OCI-LY3 (cell line): ENCODE results near the gene KRTAP5-5.

Experiments used
- H2AFZ ChIP-seq: fragments of 200-600, 300-600 bp; shearing (Covaris generic); 2 replicates; pipeline ENCODE4 v1.6.0; 2014; ENCODE audit warnings: antibody characterized with exemption, low read depth, low read length
- H3K27ac ChIP-seq: fragments of 200-600, 300-600 bp; sonication (generic); 2 replicates; pipeline ENCODE4 v1.5.1; 2014; ENCODE audit warnings: mild to moderate bottlenecking, low read length, moderate library complexity, mixed read lengths
- H3K27me3 ChIP-seq: fragments of 200-600, 300-600 bp; sonication (generic); 2 replicates; pipeline ENCODE4 v1.6.1; 2014; ENCODE audit warnings: low read depth, low read length, mixed read lengths
- H3K36me3 ChIP-seq: fragments of 200-600, 300-600 bp; sonication (generic); replicated peaks from 2 replicates; pipeline ENCODE3; 2014; ENCODE audit warnings: low read depth, low read length, mixed read lengths
- H3K4me1 ChIP-seq: fragments of 300-600, 200-600 bp; sonication (generic); 2 replicates; pipeline ENCODE4 v1.6.1; 2014; ENCODE audit warnings: low read length, mixed read lengths
- H3K4me2 ChIP-seq: fragments of 200-600, 300-600 bp; sonication (generic); 2 replicates; pipeline ENCODE4 v1.6.1; 2014; ENCODE audit warnings: low read length, mixed read lengths
- H3K4me3 ChIP-seq: fragments of 300-600, 200-600 bp; sonication (generic); 2 replicates; pipeline ENCODE4 v1.5.1; 2014; ENCODE audit warnings: antibody characterized with exemption, mild to moderate bottlenecking, low read length, moderate library complexity
- H3K79me2 ChIP-seq: fragments of 300-600, 200-600 bp; shearing (Covaris generic); 2 replicates; pipeline ENCODE4 v1.6.1; 2014; ENCODE audit warnings: mild to moderate bottlenecking, low read length, mixed read lengths
- H3K9ac ChIP-seq: fragments of 300-600, 200-600 bp; shearing (Covaris generic); 2 replicates; pipeline ENCODE4 v1.6.0; 2014; ENCODE audit warnings: mild to moderate bottlenecking, low read length, moderate library complexity
- H3K9me3 ChIP-seq: fragments of 200-600, 300-600 bp; shearing (Covaris generic); 2 replicates; pipeline ENCODE4 v1.6.1; 2014; ENCODE audit warnings: low read length, mixed read lengths; ENCODE audit not compliant: insufficient read depth
- H4K20me1 ChIP-seq: fragments of 200-600, 300-600 bp; sonication (generic); 2 replicates; pipeline ENCODE4 v1.6.1; 2016; ENCODE audit warnings: low read length, mixed read lengths; ENCODE audit not compliant: insufficient read depth
- CTCF ChIP-seq: fragments of 200-600, 300-600 bp; sonication (generic); IDR thresholded peaks from 2 replicates; pipeline ENCODE4 v1.5.1; 2014; ENCODE audit warnings: antibody characterized with exemption, low read length, low read depth
- EZH2phosphoT487 ChIP-seq: fragments of 200-600 bp; shearing (Covaris generic); IDR thresholded peaks from 2 replicates; pipeline ENCODE4 v1.6.1; 2018; ENCODE audit warnings: antibody characterized with exemption, mixed run types, low read depth

The KRTAP5-5 gene

GRCh38 chr11:1623716-1624115 lies 5.9 kb upstream of the KRTAP5-5 start:
- TF ChIP-seq EZH2phosphoT487 (no peak), CTCF (no peak)
- no peak overlapping the region for H3K4me3 ChIP-seq
- H3K9me3 ChIP-seq, result no peaks in the 10 kb centered on the region
- H3K4me2 ChIP-seq, result no peak overlapping the region
- H3K27me3 ChIP-seq, result peaks cover 47% of the 10 kb centered on the region
- H4K20me1 ChIP-seq, result no peaks in the 10 kb centered on the region
- H3K27ac ChIP-seq, result no peak overlapping the region
- no peaks in the 10 kb centered on the region for H3K4me1 ChIP-seq
- no peak overlapping the region for H3K9ac ChIP-seq
- no peaks in the 10 kb centered on the region for H3K79me2 ChIP-seq
- H2AFZ ChIP-seq, result no peak overlapping the region
- H3K36me3 ChIP-seq, result no peaks in the 10 kb centered on the region

GRCh38 chr11:1624621-1625020 lies 5.0 kb upstream of the KRTAP5-5 start:
- no peak overlapping the region for H3K9ac ChIP-seq
- no peaks in the 10 kb centered on the region for H4K20me1 ChIP-seq
- TF ChIP-seq CTCF, result no peak
- no peak for TF ChIP-seq EZH2phosphoT487
- no peak overlapping the region for H3K4me3 ChIP-seq
- peaks cover 53% of the 10 kb centered on the region for H3K27me3 ChIP-seq
- no peaks in the 10 kb centered on the region for H3K4me1 ChIP-seq
- no peak overlapping the region for H2AFZ ChIP-seq
- no peaks in the 10 kb centered on the region for H3K36me3 ChIP-seq
- no peak overlapping the region for H3K27ac ChIP-seq
- no peak overlapping the region for H3K4me2 ChIP-seq
- no peaks in the 10 kb centered on the region for H3K79me2 ChIP-seq
- H3K9me3 ChIP-seq, result no peaks in the 10 kb centered on the region

GRCh38 chr11:1625541-1625940 lies 4.0 kb upstream of the KRTAP5-5 start:
- H3K4me3 ChIP-seq, result no peak overlapping the region
- H3K4me2 ChIP-seq, result no peak overlapping the region
- no peaks in the 10 kb centered on the region for H3K9me3 ChIP-seq
- H3K27me3 ChIP-seq, result peaks cover 48% of the 10 kb centered on the region
- no peaks in the 10 kb centered on the region for H3K36me3 ChIP-seq
- TF ChIP-seq CTCF (no peak), EZH2phosphoT487 (no peak)
- no peak overlapping the region for H2AFZ ChIP-seq
- H4K20me1 ChIP-seq, result no peaks in the 10 kb centered on the region
- H3K79me2 ChIP-seq, result no peaks in the 10 kb centered on the region
- no peak overlapping the region for H3K27ac ChIP-seq
- no peaks in the 10 kb centered on the region for H3K4me1 ChIP-seq
- no peak overlapping the region for H3K9ac ChIP-seq

GRCh38 chr11:1628506-1629325 lies 859 bp upstream of the KRTAP5-5 start:
- Histone ChIP-seq H3K27me3 (peaks cover 70% of the 10 kb centered on the region), H3K79me2 (no peaks in the 10 kb centered on the region), H3K9me3 (no peaks in the 10 kb centered on the region), H3K4me1 (no peaks in the 10 kb centered on the region), H2AFZ (no peak overlapping the region), H3K4me3 (no peak overlapping the region), H3K27ac (no peak overlapping the region), H4K20me1 (no peaks in the 10 kb centered on the region), H3K4me2 (peak overlapping the region; percentile 27; the same call in 1 of the 2 replicates), H3K9ac (no peak overlapping the region), H3K36me3 (no peaks in the 10 kb centered on the region)
- TF ChIP-seq CTCF, result peak; percentile 88
- no peak for TF ChIP-seq EZH2phosphoT487
